DMS79 treated with DMSO at 0.1 percent for 48 hours (cell line): ENCODE data around the gene MLIP.

ENCODE experiments used
- DNase-seq: peaks from one replicate; lab custom pipeline; 2025; lab: John Stamatoyannopoulos, UW

The MLIP gene

GRCh38 chr6:54282186-54282585 is 170.9 kb downstream of the MLIP start:
- DNase-seq, result no peak

GRCh38 chr6:54284161-54284860 is 173.1 kb downstream of the MLIP start:
- no peak for DNase-seq

GRCh38 chr6:54285595-54285994 is 174.4 kb downstream of the MLIP start:
- no peak for DNase-seq

DNA sequence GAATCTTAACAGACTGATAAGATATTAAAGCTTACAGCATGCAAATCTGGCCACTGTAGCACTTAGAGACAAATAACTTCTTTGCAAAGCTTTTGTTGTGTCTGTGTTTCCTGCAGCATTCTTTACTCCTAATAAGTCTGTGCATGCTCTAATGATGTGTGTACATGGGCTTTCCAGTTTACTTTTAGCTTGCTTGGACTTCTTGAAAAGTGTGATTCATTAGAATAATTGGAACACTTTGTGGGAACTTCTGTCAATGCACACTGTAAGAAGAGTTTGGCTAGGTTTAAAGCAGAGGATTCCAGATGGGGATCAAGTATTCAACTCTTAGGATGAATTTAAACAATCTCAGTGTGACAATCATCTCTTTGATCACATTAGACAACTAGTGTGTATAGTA is 174.9 kb downstream of the MLIP start:
- no peak for DNase-seq

DNA sequence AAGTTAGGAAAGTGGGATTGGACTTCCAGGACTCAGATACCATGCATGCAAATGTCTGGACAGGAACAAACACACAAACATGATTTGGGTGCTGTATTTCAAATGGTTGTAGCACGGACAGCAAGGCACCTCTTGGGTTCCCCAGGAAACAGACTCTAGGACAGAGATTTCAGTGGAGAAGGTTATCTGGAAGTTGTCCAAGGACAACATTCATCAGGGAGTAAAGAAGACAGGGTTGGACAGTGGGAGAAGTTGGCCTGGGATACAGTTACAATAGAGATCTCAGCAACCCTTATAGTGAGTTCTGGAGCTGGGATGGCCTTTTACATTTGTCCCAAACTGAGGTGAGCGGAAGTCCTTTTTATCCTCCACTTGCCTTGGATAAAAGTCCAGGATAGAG is 177.2 kb downstream of the MLIP start:
- DNase-seq, result no peak

DNA sequence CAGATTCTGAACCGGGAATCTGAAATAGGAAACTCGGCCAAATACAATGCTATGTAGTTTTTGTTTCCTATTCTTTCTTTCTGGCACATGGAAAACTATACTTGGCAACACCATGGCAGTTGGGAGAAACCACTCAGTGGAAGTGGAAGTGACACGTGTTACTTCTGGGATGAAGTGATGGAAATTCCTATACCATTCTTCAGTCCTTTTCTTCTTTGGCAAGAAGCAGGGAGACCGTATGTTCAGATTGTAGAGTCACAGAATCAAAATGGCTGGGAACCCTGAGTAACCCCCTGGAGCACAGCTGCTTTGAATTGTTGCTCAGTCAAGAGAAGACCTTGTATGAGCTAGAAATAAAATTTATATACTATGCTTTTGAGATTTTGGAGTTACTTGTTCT is 178.2 kb downstream of the MLIP start:
- DNase-seq, result no peak

GRCh38 chr6:54291146-54291545 is 179.9 kb downstream of the MLIP start:
- DNase-seq, result no peak

GRCh38 chr6:54291738-54292137 is 180.5 kb downstream of the MLIP start:
- no peak for DNase-seq

DNA sequence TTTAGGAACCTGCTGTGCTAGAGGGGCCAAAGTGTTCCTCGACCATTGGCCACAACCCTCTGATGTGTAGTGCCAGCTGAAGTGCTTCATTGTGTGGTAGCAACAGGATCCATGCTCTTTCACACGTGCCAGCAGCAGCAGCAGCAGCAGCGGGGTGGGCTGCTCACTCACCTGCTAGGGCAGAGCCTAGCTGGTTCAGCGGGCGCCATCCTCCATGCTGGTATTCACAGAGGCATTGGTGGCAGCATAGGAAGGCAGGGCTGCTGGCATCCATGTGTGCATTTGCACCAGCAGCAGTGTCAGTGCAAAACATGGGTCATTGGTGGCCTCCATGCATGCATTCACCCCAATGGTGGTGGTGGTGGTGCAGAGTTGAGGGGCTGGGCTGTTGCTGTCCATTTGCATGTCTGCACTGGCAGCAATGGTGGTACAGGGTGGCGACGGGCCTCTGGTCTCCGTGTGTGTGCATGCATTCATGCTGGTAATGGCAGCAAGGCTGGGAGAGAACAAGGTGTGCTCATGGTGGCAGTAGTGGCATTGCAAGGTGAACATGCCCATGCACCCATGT is 183.8 kb downstream of the MLIP start:
- no peak for DNase-seq

- DNase-seq, result no peak
Measured at GRCh38 chr6:54299542-54300269, 188.5 kb downstream of the MLIP start.

DNA sequence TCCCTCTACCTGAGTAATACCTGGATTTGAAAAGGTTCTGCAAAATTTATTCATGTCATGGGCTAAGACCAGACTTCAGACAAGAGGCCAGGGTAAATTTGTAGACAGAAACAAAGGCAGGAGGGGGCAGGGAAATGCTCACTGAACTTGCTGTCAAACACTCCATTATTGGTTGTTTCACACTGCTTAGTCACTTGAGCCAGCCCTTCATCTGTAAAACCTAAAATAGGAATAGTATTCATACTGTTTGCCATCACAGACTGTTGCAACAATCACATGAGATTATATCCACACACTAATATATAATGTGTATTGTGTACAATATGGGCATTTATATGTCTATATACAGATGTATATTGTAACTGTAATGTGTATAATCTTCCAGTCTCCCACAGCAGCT is 190.5 kb downstream of the MLIP start:
- DNase-seq, result no peak

DNA sequence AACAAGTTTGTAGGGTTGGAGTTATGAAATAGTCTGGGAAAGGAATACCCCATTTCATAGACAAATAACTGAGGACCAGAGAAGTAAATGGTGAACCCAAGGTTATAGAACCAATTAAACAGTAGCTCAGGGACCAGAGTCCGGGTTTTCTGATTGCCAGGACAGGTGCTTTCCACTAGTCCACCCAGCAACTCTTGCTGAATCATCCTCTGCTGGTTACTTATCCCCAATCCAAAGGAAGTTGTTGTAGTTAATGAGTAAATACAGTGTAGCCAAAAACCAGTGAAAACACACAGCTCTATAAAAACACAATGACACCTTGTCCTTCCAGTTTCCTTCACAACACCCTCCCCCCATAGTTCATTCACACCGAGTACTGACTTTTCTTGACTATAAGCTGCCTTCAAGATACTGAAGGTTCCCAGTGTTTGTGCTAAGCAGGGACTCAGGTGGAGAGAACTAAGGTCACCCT is 196.2 kb downstream of the MLIP start:
- no peak for DNase-seq

DNA sequence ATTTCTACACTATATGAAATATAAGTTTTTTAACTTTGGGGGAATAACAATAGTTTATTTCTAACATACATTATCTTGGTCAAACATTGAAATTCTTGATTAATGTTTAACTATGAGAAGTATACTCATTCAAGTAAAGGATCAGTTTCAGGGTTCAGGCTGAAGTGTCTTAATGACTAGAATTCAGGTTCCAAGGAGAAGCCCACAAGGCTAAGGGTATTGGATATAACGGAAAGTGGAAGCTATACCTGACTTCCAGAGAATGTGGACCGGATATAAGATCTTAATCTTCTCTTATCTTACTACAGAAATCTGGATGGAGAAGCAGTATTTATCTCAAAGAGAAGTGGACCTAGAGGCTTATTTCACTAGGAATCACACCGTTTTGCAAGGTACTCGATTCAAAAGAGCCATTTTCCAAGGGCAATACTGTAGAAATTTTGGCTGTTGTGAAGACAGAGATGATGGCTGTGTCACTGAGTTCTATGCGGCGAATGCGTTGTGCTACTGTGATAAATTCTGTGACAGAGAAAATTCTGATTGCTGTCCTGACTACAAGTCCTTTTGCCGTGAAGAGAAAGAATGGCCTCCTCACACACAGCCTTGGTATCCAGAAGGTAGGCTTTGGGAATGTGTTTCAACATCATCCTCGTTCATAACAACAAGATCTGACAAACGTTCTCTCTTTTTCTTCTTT is 197.2 kb downstream of the MLIP start, which contains the start of gene TINAG:
TSS of gene TINAG (plus strand) at position 153 of the 697 bp plus-strand sequence. CDS start at position 263, 110 bp downstream.
- no peak for DNase-seq

DNA sequence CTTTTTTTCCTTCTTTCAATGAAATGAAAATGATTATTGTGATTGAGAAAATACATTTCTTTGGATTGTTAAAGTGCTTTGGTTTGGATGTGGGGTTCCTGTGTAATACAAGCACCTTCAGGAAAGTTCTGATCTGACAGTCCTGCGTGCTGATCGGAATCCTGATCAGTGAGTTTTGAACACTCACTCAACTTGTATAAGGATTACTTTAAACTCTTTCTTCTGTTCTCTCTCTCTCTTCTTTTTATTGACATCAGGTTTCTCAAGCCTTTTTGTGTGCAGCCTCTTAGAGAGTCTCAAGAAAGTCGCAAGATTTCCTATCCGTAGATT is 197.7 kb downstream of the MLIP start:
- no peak for DNase-seq

GRCh38 chr6:54310377-54311152 is 199.3 kb downstream of the MLIP start:
- DNase-seq, result no peak

GRCh38 chr6:54315656-54316055 is 204.4 kb downstream of the MLIP start:
- no peak for DNase-seq
